Right renal cortex interstitium (tissue), 3 donors: ENCODE measurements around the gene ITPK1. TPM values are rescaled to one million over a fixed set of nuclear protein-coding genes. Genes with fewer than 3 reads are reported as not detected.
A peak's percentile ranks its signal among the peaks of the same experiment; 100 is the strongest.
"Not testable (repeated sequence)": the region's sequence is repeated elsewhere in the genome, so short reads cannot be mapped to it uniquely, and the experiment has no call there.

Source experiments
- DNase-seq, 3 donors: peaks; one replicate each; pipeline ENCODE4 v3.0.0-alpha.2; 2013; ENCODE audit warnings: low read depth in 3 of 3, low spot score in 2 of 3
- polyA plus RNA-seq, 3 donors: library from polyadenylated mRNA; unstranded; fragments of 120-200 nt; gene quantifications; one replicate each; pipeline ENCODE4 v1.2.1, GENCODE V29; 2013; ENCODE audit not compliant: insufficient read length in 3 of 3

ITPK1 gene
- polyA plus RNA-seq, 3 donors: 28.5 to 33.7 (median 29.7) TPM

GRCh38 chr14:93131257-93131820 is 15.6 kb upstream of the ITPK1 start:
- DNase-seq: not testable (repeated sequence)

- DNase-seq: no peak
Measured at GRCh38 chr14:93128725-93129459, 13.2 kb upstream of the ITPK1 start.

GRCh38 chr14:93126111-93126510 is 10.4 kb upstream of the ITPK1 start:
- no peak for DNase-seq

GRCh38 chr14:93122826-93123225 is 7.1 kb upstream of the ITPK1 start:
- no peak for DNase-seq

GRCh38 chr14:93121030-93121834 is 5.5 kb upstream of the ITPK1 start:
- DNase-seq: no peak

- DNase-seq: no peak
Measured at GRCh38 chr14:93120517-93120916, 4.8 kb upstream of the ITPK1 start.

GRCh38 chr14:93116676-93117200 is 1.0 kb upstream of the ITPK1 start:
- DNase-seq: no peak

- peak in 1 of 3 donors; percentile 62 for DNase-seq
Measured at GRCh38 chr14:93115069-93115820, 480 bp downstream of the ITPK1 start.

GRCh38 chr14:93114713-93115068 is 1.0 kb downstream of the ITPK1 start:
- no peak for DNase-seq

- DNase-seq: no peak
Measured at GRCh38 chr14:93114068-93114710, 1.5 kb downstream of the ITPK1 start.

- DNase-seq: no peak
Measured at GRCh38 chr14:93113678-93114067, 2.1 kb downstream of the ITPK1 start.

- DNase-seq: peak in 1 of 3 donors; percentile 68
Measured at GRCh38 chr14:93112891-93113677, 2.6 kb downstream of the ITPK1 start.

- not testable (repeated sequence) for DNase-seq
Measured at GRCh38 chr14:93111541-93111940, 4.2 kb downstream of the ITPK1 start.

GRCh38 chr14:93110856-93111419 is 4.8 kb downstream of the ITPK1 start:
- no peak for DNase-seq

GRCh38 chr14:93109572-93110481 is 5.9 kb downstream of the ITPK1 start:
- DNase-seq: no peak

GRCh38 chr14:93108105-93108504 is 7.6 kb downstream of the ITPK1 start:
- no peak for DNase-seq

GRCh38 chr14:93107453-93107852 is 8.3 kb downstream of the ITPK1 start:
- DNase-seq: no peak

- DNase-seq: no peak
Measured at GRCh38 chr14:93106541-93107156, 9.1 kb downstream of the ITPK1 start.
